ENCODE data around the gene SLC25A3.
"Not testable (repeated sequence)": the region's sequence is repeated elsewhere in the genome, so short reads cannot be mapped to it uniquely, and the experiment has no call there.

Gene SLC25A3

GRCh38 chr12:98597313-98597712 lies 3.8 kb downstream of the SLC25A3 start:
- not testable (repeated sequence) for H2BK12ac ChIP-seq (ENCODE audit: low read length); H3K4me2 ChIP-seq (ENCODE audit: low read length); H2BK120ac ChIP-seq (ENCODE audit: insufficient read depth, low read length, poor library complexity); H3K9ac ChIP-seq (ENCODE audit: low read length); H3K79me2 ChIP-seq (ENCODE audit: control insufficient read depth, insufficient read depth, low read length, poor library complexity); H3K4me3 ChIP-seq (ENCODE audit: low read depth, low read length); H3K79me1 ChIP-seq (ENCODE audit: low read length); H2AK5ac ChIP-seq (ENCODE audit: low read length); H4K8ac ChIP-seq (ENCODE audit: low read depth, low read length); H3K4me1 ChIP-seq (ENCODE audit: control insufficient read depth in 1 of 2, insufficient read depth in 2 of 2, low read length in 2 of 2); H3K4ac ChIP-seq (ENCODE audit: low read depth, low read length); H2BK5ac ChIP-seq (ENCODE audit: low read depth, low read length, poor library complexity); DNase-seq; H2AFZ ChIP-seq (ENCODE audit: insufficient read depth, low read length, poor library complexity); H3K23ac ChIP-seq (ENCODE audit: low read length); H3K27ac ChIP-seq (ENCODE audit: low read depth, low read length); H4K91ac ChIP-seq (ENCODE audit: low read depth, low read length); H3K18ac ChIP-seq (ENCODE audit: low read length); H4K12ac ChIP-seq (ENCODE audit: low read depth, low read length); H3K14ac ChIP-seq (ENCODE audit: low read length); H3K9me3 ChIP-seq (ENCODE audit: insufficient read depth, low read depth, low read length); H3K27me3 ChIP-seq (ENCODE audit: insufficient read depth, low read length)
- WGBS (ENCODE audit: extremely low coverage, insufficient coverage, insufficient read length) = no CpG with 5 or more reads among the region's 5 CpGs
- H3K36me3 ChIP-seq (ENCODE audit: control insufficient read depth in 1 of 2, insufficient read depth in 2 of 2, low read length in 2 of 2) = peaks cover 29 to 41% of the 10 kb centered on the region in 2 experiments

GRCh38 chr12:98601924-98602323 lies 8.4 kb downstream of the SLC25A3 start:
- no peak overlapping the region for H3K9ac ChIP-seq (ENCODE audit: low read length)
- H3K18ac ChIP-seq (ENCODE audit: low read length) = no peak overlapping the region
- no peaks in the 10 kb centered on the region for H3K79me2 ChIP-seq (ENCODE audit: control insufficient read depth, insufficient read depth, low read length, poor library complexity)
- H4K91ac ChIP-seq (ENCODE audit: low read depth, low read length) = no peak overlapping the region
- H2AFZ ChIP-seq (ENCODE audit: insufficient read depth, low read length, poor library complexity) = no peak overlapping the region
- H3K4ac ChIP-seq (ENCODE audit: low read depth, low read length) = no peak overlapping the region
- no peak overlapping the region for H2BK5ac ChIP-seq (ENCODE audit: low read depth, low read length, poor library complexity)
- no peaks in the 10 kb centered on the region for H3K9me3 ChIP-seq (ENCODE audit: insufficient read depth, low read depth, low read length)
- no peaks in the 10 kb centered on the region for H3K27me3 ChIP-seq (ENCODE audit: insufficient read depth, low read length)
- H3K36me3 ChIP-seq (ENCODE audit: control insufficient read depth in 1 of 2, insufficient read depth in 2 of 2, low read length in 2 of 2) = peaks cover 30 to 46% of the 10 kb centered on the region in 2 experiments
- no peak overlapping the region for H2BK12ac ChIP-seq (ENCODE audit: low read length)
- no peak overlapping the region for H3K23ac ChIP-seq (ENCODE audit: low read length)
- H4K8ac ChIP-seq (ENCODE audit: low read depth, low read length) = no peak overlapping the region
- no peak overlapping the region for H2BK120ac ChIP-seq (ENCODE audit: insufficient read depth, low read length, poor library complexity)
- no peaks in the 10 kb centered on the region for H3K79me1 ChIP-seq (ENCODE audit: low read length)
- H3K4me3 ChIP-seq (ENCODE audit: low read depth, low read length) = no peak overlapping the region
- H2AK5ac ChIP-seq (ENCODE audit: low read length) = no peak overlapping the region
- no peak overlapping the region for H3K14ac ChIP-seq (ENCODE audit: low read length)
- no peak for DNase-seq
- no CpG with 5 or more reads among the region's 8 CpGs for WGBS (ENCODE audit: extremely low coverage, insufficient coverage, insufficient read length)
- no peaks in the 10 kb centered on the region for H3K4me1 ChIP-seq (ENCODE audit: control insufficient read depth in 1 of 2, insufficient read depth in 2 of 2, low read length in 2 of 2)
- no peak overlapping the region for H3K4me2 ChIP-seq (ENCODE audit: low read length)
- H3K27ac ChIP-seq (ENCODE audit: low read depth, low read length) = no peak overlapping the region
- H4K12ac ChIP-seq (ENCODE audit: low read depth, low read length) = no peak overlapping the region

- Histone ChIP-seq H2AFZ (ENCODE audit: insufficient read depth, low read length, poor library complexity) (no peak overlapping the region), H3K4me3 (ENCODE audit: low read depth, low read length) (no peak overlapping the region), H3K9me3 (ENCODE audit: insufficient read depth, low read depth, low read length) (no peaks in the 10 kb centered on the region), H2AK5ac (ENCODE audit: low read length) (no peak overlapping the region), H3K36me3 (ENCODE audit: control insufficient read depth in 1 of 2, insufficient read depth in 2 of 2, low read length in 2 of 2) (peaks cover 8 to 16% of the 10 kb centered on the region in 2 experiments), H3K79me2 (ENCODE audit: control insufficient read depth, insufficient read depth, low read length, poor library complexity) (no peaks in the 10 kb centered on the region), H3K14ac (ENCODE audit: low read length) (no peak overlapping the region), H4K91ac (ENCODE audit: low read depth, low read length) (no peak overlapping the region), H2BK120ac (ENCODE audit: insufficient read depth, low read length, poor library complexity) (no peak overlapping the region), H3K4ac (ENCODE audit: low read depth, low read length) (no peak overlapping the region), H4K12ac (ENCODE audit: low read depth, low read length) (no peak overlapping the region), H3K27ac (ENCODE audit: low read depth, low read length) (no peak overlapping the region), H2BK5ac (ENCODE audit: low read depth, low read length, poor library complexity) (no peak overlapping the region), H2BK12ac (ENCODE audit: low read length) (no peak overlapping the region), H3K9ac (ENCODE audit: low read length) (no peak overlapping the region), H4K8ac (ENCODE audit: low read depth, low read length) (no peak overlapping the region), H3K27me3 (ENCODE audit: insufficient read depth, low read length) (no peaks in the 10 kb centered on the region), H3K18ac (ENCODE audit: low read length) (no peak overlapping the region), H3K79me1 (ENCODE audit: low read length) (no peaks in the 10 kb centered on the region), H3K23ac (ENCODE audit: low read length) (no peak overlapping the region), H3K4me2 (ENCODE audit: low read length) (no peak overlapping the region), H3K4me1 (ENCODE audit: control insufficient read depth in 1 of 2, insufficient read depth in 2 of 2, low read length in 2 of 2) (no peaks in the 10 kb centered on the region)
- no CpG with 5 or more reads among the region's 2 CpGs for WGBS (ENCODE audit: extremely low coverage, insufficient coverage, insufficient read length)
- DNase-seq = no peak
Measured at GRCh38 chr12:98606359-98606988, 13.0 kb downstream of the SLC25A3 start.

GRCh38 chr12:98610596-98610995 lies 17.1 kb downstream of the SLC25A3 start:
- Histone ChIP-seq H2BK5ac (ENCODE audit: low read depth, low read length, poor library complexity) (no peak overlapping the region), H2AK5ac (ENCODE audit: low read length) (no peak overlapping the region), H3K9me3 (ENCODE audit: insufficient read depth, low read depth, low read length) (no peaks in the 10 kb centered on the region), H2BK120ac (ENCODE audit: insufficient read depth, low read length, poor library complexity) (no peak overlapping the region), H3K4me1 (ENCODE audit: control insufficient read depth in 1 of 2, insufficient read depth in 2 of 2, low read length in 2 of 2) (no peaks in the 10 kb centered on the region), H3K14ac (ENCODE audit: low read length) (no peak overlapping the region), H2BK12ac (ENCODE audit: low read length) (no peak overlapping the region), H3K4me2 (ENCODE audit: low read length) (no peak overlapping the region), H3K79me2 (ENCODE audit: control insufficient read depth, insufficient read depth, low read length, poor library complexity) (no peaks in the 10 kb centered on the region), H3K4me3 (ENCODE audit: low read depth, low read length) (no peak overlapping the region), H3K79me1 (ENCODE audit: low read length) (no peaks in the 10 kb centered on the region), H3K27ac (ENCODE audit: low read depth, low read length) (no peak overlapping the region), H3K27me3 (ENCODE audit: insufficient read depth, low read length) (no peaks in the 10 kb centered on the region), H3K4ac (ENCODE audit: low read depth, low read length) (no peak overlapping the region), H3K18ac (ENCODE audit: low read length) (no peak overlapping the region), H4K8ac (ENCODE audit: low read depth, low read length) (no peak overlapping the region), H3K9ac (ENCODE audit: low read length) (no peak overlapping the region), H3K36me3 (ENCODE audit: control insufficient read depth in 1 of 2, insufficient read depth in 2 of 2, low read length in 2 of 2) (peaks cover 0 to 2% of the 10 kb centered on the region in 2 experiments), H4K91ac (ENCODE audit: low read depth, low read length) (no peak overlapping the region), H4K12ac (ENCODE audit: low read depth, low read length) (no peak overlapping the region), H3K23ac (ENCODE audit: low read length) (no peak overlapping the region), H2AFZ (ENCODE audit: insufficient read depth, low read length, poor library complexity) (no peak overlapping the region)
- no CpG with 5 or more reads among the region's 2 CpGs for WGBS (ENCODE audit: extremely low coverage, insufficient coverage, insufficient read length)
- DNase-seq = no peak

All from trophoblast cell (in vitro differentiated cells and primary cell).